Upper lobe of left lung (tissue), 6 donors: ENCODE results near the gene CREB3L2. TPM values are rescaled to one million over a fixed set of nuclear protein-coding genes. Genes with fewer than 3 reads are reported as not detected.
"Not testable (repeated sequence)": the region's sequence is repeated elsewhere in the genome, so short reads cannot be mapped to it uniquely, and the experiment has no call there.

Experiments
- ATAC-seq, 2 donors: fragments of 200-7000 bp; cut with Tn5 transposase; one replicate each; pipeline ENCODE4 v1.9.1; 2022; ENCODE audit warnings: mild to moderate bottlenecking in 2 of 2, moderate library complexity in 2 of 2; ENCODE audit not compliant: low FRiP score in 2 of 2
- DNase-seq, 2 donors: peaks; one replicate each; pipeline ENCODE4 v3.0.0-alpha.2; 2019 to 2020
- H3K27ac ChIP-seq, 4 donors: fragments of 200-600 bp; sonication (generic); one replicate each; pipeline ENCODE4 v1.5.1; 2016 to 2019
- H3K27me3 ChIP-seq, 4 donors: fragments of 200-600 bp; sonication (generic); one replicate each; pipeline ENCODE4 v1.5.1; 2017 to 2019
- H3K36me3 ChIP-seq, 4 donors: fragments of 200-600 bp; sonication (generic); one replicate each; pipeline ENCODE4 v1.5.1; 2016 to 2019
- H3K4me1 ChIP-seq, 4 donors: fragments of 200-600 bp; sonication (generic); one replicate each; pipeline ENCODE4 v1.5.1; 2018 to 2019
- H3K4me3 ChIP-seq, 4 donors: fragments of 200-600 bp; sonication (generic); one replicate each; pipeline ENCODE4 v1.5.1; 2017 to 2019; ENCODE audit warnings: mild to moderate bottlenecking in 2 of 4, moderate library complexity in 1 of 4
- H3K9me3 ChIP-seq, 4 donors: fragments of 200-600 bp; sonication (generic); one replicate each; pipeline ENCODE4 v1.5.1; 2018 to 2019
- CTCF ChIP-seq, 6 experiments: fragments of 450-650 bp in 4 of 6; fragments of 200-600 bp in 2 of 6; sonication (generic) in 2 of 6; IDR thresholded peaks; one replicate each; pipeline ENCODE4 v1.5.1; 2016 to 2019; ENCODE audit warnings: antibody characterized with exemption in 6 of 6
- EP300 ChIP-seq, 4 donors: sonication (generic); formaldehyde crosslinking; IDR thresholded peaks; one replicate each; pipeline ENCODE4 v1.5.1; 2017; ENCODE audit warnings: antibody characterized with exemption in 4 of 4, control low read depth in 2 of 4
- POLR2A ChIP-seq, 4 donors: fragments of 450-650 bp; IDR thresholded peaks; one replicate each; pipeline ENCODE4 v1.5.1; 2016 to 2017; ENCODE audit warnings: antibody characterized with exemption in 4 of 4, mild to moderate bottlenecking in 2 of 4
- POLR2AphosphoS5 ChIP-seq, 2 donors: sonication (generic); formaldehyde crosslinking; IDR thresholded peaks; one replicate each; pipeline ENCODE4 v1.5.1; 2017; ENCODE audit warnings: antibody characterized with exemption in 2 of 2
- WGBS, 2 donors: methylation state at CpG; one replicate each; pipeline ENCODE4 v1.1.5; 2017 to 2018; 5-methylcytosine and 5-hydroxymethylcytosine counted together
- total RNA-seq, 6 donors: library from RNA; depleted of rRNA in 4 of 6; stranded (reverse); fragments of >200 nt in 4 of 6; gene quantifications; one replicate each; pipeline versions ENCODE4 v1.1.0 to v1.2.1, GENCODE V29; 2016 to 2021
- donor health status: DM: no; HTN: no; CAD: no; lungs with moderate emphysema.
- donor health status: DM: no; HTN: yes; CAD: no; lungs with severe emphysema.

The CREB3L2 gene
- total RNA-seq, 6 donors from 2014 or later, result 26.9 to 73.5 (median 34.2) TPM

GRCh38 chr7:137968890-137969289, 33.0 kb downstream of the CREB3L2 start:
- DNase-seq (no peak), ATAC-seq (no peak)
- Histone ChIP-seq H3K27me3 (no peaks in the 10 kb centered on the region), H3K36me3 (no peaks in the 10 kb centered on the region), H3K27ac (no peak overlapping the region), H3K4me3 (no peak overlapping the region), H3K4me1 (peaks cover 18 to 45% (median 34%) of the 10 kb centered on the region in 4 donors), H3K9me3 (no peaks in the 10 kb centered on the region)
- WGBS, 2 donors, result 80 to 88% methylated on average over 4 of the region's 4 CpGs
- no peak for TF ChIP-seq EP300 (IDR thresholded peaks at IDR 0.05)
- TF ChIP-seq CTCF (IDR thresholded peaks at IDR 0.05), result no peak
- TF ChIP-seq POLR2A (IDR thresholded peaks at IDR 0.05), result no peak
- TF ChIP-seq POLR2AphosphoS5 (IDR thresholded peaks at IDR 0.05), result no peak

GRCh38 chr7:137968339-137968738, 33.5 kb downstream of the CREB3L2 start:
- H3K36me3 ChIP-seq, H3K27me3 ChIP-seq, H3K4me3 ChIP-seq, DNase-seq, ATAC-seq, H3K9me3 ChIP-seq, H3K27ac ChIP-seq: not testable (repeated sequence)
- WGBS, 2 donors, result 96 to 98% methylated on average over 4 of the region's 4 CpGs
- peaks cover 18 to 45% (median 36%) of the 10 kb centered on the region in 4 donors for H3K4me1 ChIP-seq

- peak in 1 of 2 donors; percentile 20 for ATAC-seq
- no peaks in the 10 kb centered on the region for H3K27me3 ChIP-seq
- H3K9me3 ChIP-seq, result no peaks in the 10 kb centered on the region
- WGBS, 2 donors, result 68 to 70% methylated on average over 11 to 12 of the region's 12 CpGs
- H3K4me1 ChIP-seq, result peaks cover 18 to 45% (median 40%) of the 10 kb centered on the region in 4 donors
- no peaks in the 10 kb centered on the region for H3K36me3 ChIP-seq
- TF ChIP-seq POLR2AphosphoS5 (IDR thresholded peaks at IDR 0.05) (no peak), EP300 (IDR thresholded peaks at IDR 0.05) (no peak), CTCF (IDR thresholded peaks at IDR 0.05) (no peak), POLR2A (IDR thresholded peaks at IDR 0.05) (no peak)
- peak overlapping the region in 1 of 4 donors; percentile 13 for H3K27ac ChIP-seq
- DNase-seq, result no peak
- no peak overlapping the region for H3K4me3 ChIP-seq
These were observed 34.5 kb downstream of the CREB3L2 start for GRCh38 chr7:137967143-137968018.

- no peaks in the 10 kb centered on the region for H3K9me3 ChIP-seq
- 73 to 87% methylated on average over 4 of the region's 4 CpGs for WGBS, 2 donors
- H3K27me3 ChIP-seq, result no peaks in the 10 kb centered on the region
- H3K27ac ChIP-seq, result peak overlapping the region in 1 of 4 donors; percentile 7
- no peak overlapping the region for H3K4me3 ChIP-seq
- no peak for TF ChIP-seq CTCF (IDR thresholded peaks at IDR 0.05)
- no peak for TF ChIP-seq POLR2AphosphoS5 (IDR thresholded peaks at IDR 0.05)
- TF ChIP-seq EP300 (IDR thresholded peaks at IDR 0.05), result no peak
- no peak for TF ChIP-seq POLR2A (IDR thresholded peaks at IDR 0.05)
- ATAC-seq (no peak), DNase-seq (no peak)
- no peaks in the 10 kb centered on the region for H3K36me3 ChIP-seq
- peaks cover 18 to 45% (median 40%) of the 10 kb centered on the region in 4 donors for H3K4me1 ChIP-seq
These were observed 35.2 kb downstream of the CREB3L2 start for GRCh38 chr7:137966641-137967142.

GRCh38 chr7:137965942-137966640, 35.8 kb downstream of the CREB3L2 start:
- peaks cover 22 to 45% (median 38%) of the 10 kb centered on the region in 4 donors for H3K4me1 ChIP-seq
- H3K36me3 ChIP-seq, result no peaks in the 10 kb centered on the region
- ATAC-seq, result no peak
- 65 to 69% methylated on average over 2 of the region's 2 CpGs for WGBS, 2 donors
- TF ChIP-seq EP300 (IDR thresholded peaks at IDR 0.05), result no peak
- TF ChIP-seq POLR2A (IDR thresholded peaks at IDR 0.05), result no peak
- no peak for TF ChIP-seq POLR2AphosphoS5 (IDR thresholded peaks at IDR 0.05)
- no peak for TF ChIP-seq CTCF (IDR thresholded peaks at IDR 0.05)
- no peaks in the 10 kb centered on the region for H3K9me3 ChIP-seq
- no peak for DNase-seq
- peak overlapping the region in 1 of 4 donors; percentile 7 for H3K27ac ChIP-seq
- H3K4me3 ChIP-seq, result no peak overlapping the region
- no peaks in the 10 kb centered on the region for H3K27me3 ChIP-seq
